Measurements from ENCODE around the gene ANO10. TPM values are rescaled to one million over a fixed set of nuclear protein-coding genes. Genes with fewer than 3 reads are reported as not detected.

ANO10 gene
- total and polyA plus RNA-seq, 2 of the 8 experiments (the other 6 are each of a cell fraction or from before 2014, with no cell fraction given): 38.0 to 53.2 TPM

DNA sequence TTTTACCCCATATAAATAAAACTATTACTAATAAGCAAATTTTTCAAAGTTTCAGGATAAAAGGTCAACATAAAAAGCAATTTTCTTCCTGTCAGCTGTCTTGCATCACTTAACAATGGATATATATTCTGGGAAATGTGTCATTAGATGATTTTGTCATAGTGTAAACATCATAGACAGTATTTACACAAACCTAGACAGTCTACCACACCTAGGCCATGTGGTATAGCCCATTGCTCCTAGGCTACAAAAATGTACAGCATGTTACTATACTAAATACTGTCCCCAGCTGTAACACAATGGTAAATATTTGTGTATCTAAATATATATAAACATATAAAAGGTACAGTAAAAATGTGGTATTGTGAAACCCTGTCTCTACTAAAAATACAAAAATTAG is 156.7 kb downstream of the ANO10 start:
- Histone ChIP-seq H3K4me1 (replicated peaks in 1 of 4; ENCODE audit: control insufficient read depth in 3 of 4, insufficient read depth in 4 of 4, low read length in 3 of 4) (no peaks in the 10 kb centered on the region), H2BK20ac (ENCODE audit: low read length) (no peak overlapping the region), H2AFZ (ENCODE audit: low read length) (no peak overlapping the region), H4K20me1 (replicated peaks in 1 of 2; ENCODE audit: control insufficient read depth in 1 of 2, insufficient read depth in 2 of 2, low read length in 2 of 2) (no peaks in the 10 kb centered on the region), H3K36me3 (ENCODE audit: control insufficient read depth in 2 of 4, insufficient read depth in 4 of 4, low read length in 3 of 4) (peaks cover 0 to 11% (median 4%) of the 10 kb centered on the region in 4 experiments; a peak in 2 of 8 replicates), H3K4ac (replicated peaks; ENCODE audit: insufficient read length, low read depth, low read length) (no peak overlapping the region), H3K56ac (replicated peaks; ENCODE audit: insufficient read length, low read depth, low read length) (no peak overlapping the region), H4K5ac (ENCODE audit: insufficient read length, low read depth, low read length) (no peak overlapping the region), H4K8ac (ENCODE audit: extremely low read depth, insufficient read depth, low read length) (no peak overlapping the region), H3K79me2 (ENCODE audit: control insufficient read depth in 1 of 2, insufficient read depth in 2 of 2, low read length in 2 of 2) (no peaks in the 10 kb centered on the region), H3K27me3 (replicated peaks in 1 of 4; ENCODE audit: control insufficient read depth in 3 of 4, extremely low read depth in 1 of 4, insufficient read depth in 3 of 4, low read length in 3 of 4) (no peaks in the 10 kb centered on the region), H3K4me2 (ENCODE audit: insufficient read depth in 1 of 2, low read depth in 2 of 2, low read length in 2 of 2) (no peak overlapping the region), H3K9me3 (ENCODE audit: insufficient read depth in 2 of 2, low read depth in 1 of 2, low read length in 1 of 2) (peaks cover 15 to 16% of the 10 kb centered on the region in 2 experiments), H3K79me1 (ENCODE audit: low read depth, low read length) (no peaks in the 10 kb centered on the region), H3K23me2 (ENCODE audit: low read depth, low read length) (no peaks in the 10 kb centered on the region), H4K91ac (replicated peaks; ENCODE audit: insufficient read length, low read length) (no peak overlapping the region), H2AK5ac (ENCODE audit: low read depth, low read length) (no peak overlapping the region), H3K14ac (ENCODE audit: insufficient read length) (no peak overlapping the region), H3K18ac (ENCODE audit: extremely low read depth, low read length) (no peak overlapping the region), H3K27ac (ENCODE audit: low read depth, low read length) (no peak overlapping the region), H3K4me3 (ENCODE audit: extremely low read depth in 1 of 4, insufficient read depth in 2 of 4, low read depth in 3 of 4, low read length in 4 of 4) (no peak overlapping the region), H3K23ac (ENCODE audit: insufficient read length) (no peak overlapping the region), H2BK120ac (replicated peaks; ENCODE audit: low read depth, low read length) (no peak overlapping the region), H2BK12ac (ENCODE audit: low read depth, low read length) (no peak overlapping the region), H2BK15ac (ENCODE audit: low read length) (no peak overlapping the region), H3K9ac (replicated peaks in 1 of 4; ENCODE audit: extremely low read depth in 1 of 4, low read depth in 3 of 4, low read length in 3 of 4) (no peak overlapping the region; a peak in 1 of 7 replicates), H2BK5ac (ENCODE audit: low read depth, low read length) (no peak overlapping the region)
- CTCF ChIA-PET (ENCODE audit: partially characterized antibody): no interaction called here
- FAIRE-seq (no peak), DNase-seq (ENCODE audit: low read depth in 1 of 2, low spot score in 2 of 2) (no peak)
- POLR2A ChIA-PET (ENCODE audit: partially characterized antibody): no interaction called here
- no peak for TF ChIP-seq PHF8 (conservative IDR thresholded peaks at IDR 0.05; ENCODE audit: low read depth, low read length)
- TF ChIP-seq, protein P1, sequence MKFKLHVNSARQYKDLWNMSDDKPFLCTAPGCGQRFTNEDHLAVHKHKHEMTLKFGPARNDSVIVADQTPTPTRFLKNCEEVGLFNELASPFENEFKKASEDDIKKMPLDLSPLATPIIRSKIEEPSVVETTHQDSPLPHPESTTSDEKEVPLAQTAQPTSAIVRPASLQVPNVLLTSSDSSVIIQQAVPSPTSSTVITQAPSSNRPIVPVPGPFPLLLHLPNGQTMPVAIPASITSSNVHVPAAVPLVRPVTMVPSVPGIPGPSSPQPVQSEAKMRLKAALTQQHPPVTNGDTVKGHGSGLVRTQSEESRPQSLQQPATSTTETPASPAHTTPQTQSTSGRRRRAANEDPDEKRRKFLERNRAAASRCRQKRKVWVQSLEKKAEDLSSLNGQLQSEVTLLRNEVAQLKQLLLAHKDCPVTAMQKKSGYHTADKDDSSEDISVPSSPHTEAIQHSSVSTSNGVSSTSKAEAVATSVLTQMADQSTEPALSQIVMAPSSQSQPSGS (IDR thresholded peaks at IDR 0.05; ENCODE audit: low read length): no peak
- no peak for TF ChIP-seq NANOG (IDR thresholded peaks at IDR 0.05; ENCODE audit: insufficient read depth, low read depth, low read length, poor library complexity, severe bottlenecking)
- no peak for TF ChIP-seq SP2 (IDR thresholded peaks at IDR 0.05; ENCODE audit: low read length)
- no peak for TF ChIP-seq NRF1 (IDR thresholded peaks at IDR 0.05; ENCODE audit: low read depth, low read length)
- no peak for TF ChIP-seq RFX5 (IDR thresholded peaks at IDR 0.05; ENCODE audit: borderline replicate concordance, low read depth, low read length)
- no peak for TF ChIP-seq MAFK (IDR thresholded peaks at IDR 0.05; ENCODE audit: low read depth, low read length)
- TF ChIP-seq EGR1 (IDR thresholded peaks at IDR 0.05; ENCODE audit: borderline replicate concordance, low read depth, low read length): no peak
- TF ChIP-seq ZNF274 (IDR thresholded peaks at IDR 0.05; ENCODE audit: borderline replicate concordance, extremely low read depth, low read length): no peak
- no peak for TF ChIP-seq JUN (IDR thresholded peaks at IDR 0.05; ENCODE audit: low read depth, low read length)

All from H1 (cell line).